A549 treated with AZD9567 at 1 μM for 4 hours (cell line): ENCODE results near the gene AFAP1L2. TPM values are rescaled to one million over a fixed set of nuclear protein-coding genes. Genes with fewer than 3 reads are reported as not detected.

Source experiments
- total RNA-seq: library from RNA; stranded (reverse); fragments of 200-300 nt; extraction: Qiagen RNA extraction; gene quantifications from 5 replicates; pipeline ENCODE4 v1.2.3, GENCODE V29; 2022; ENCODE audit not compliant: insufficient read depth

AFAP1L2 gene, protein sequence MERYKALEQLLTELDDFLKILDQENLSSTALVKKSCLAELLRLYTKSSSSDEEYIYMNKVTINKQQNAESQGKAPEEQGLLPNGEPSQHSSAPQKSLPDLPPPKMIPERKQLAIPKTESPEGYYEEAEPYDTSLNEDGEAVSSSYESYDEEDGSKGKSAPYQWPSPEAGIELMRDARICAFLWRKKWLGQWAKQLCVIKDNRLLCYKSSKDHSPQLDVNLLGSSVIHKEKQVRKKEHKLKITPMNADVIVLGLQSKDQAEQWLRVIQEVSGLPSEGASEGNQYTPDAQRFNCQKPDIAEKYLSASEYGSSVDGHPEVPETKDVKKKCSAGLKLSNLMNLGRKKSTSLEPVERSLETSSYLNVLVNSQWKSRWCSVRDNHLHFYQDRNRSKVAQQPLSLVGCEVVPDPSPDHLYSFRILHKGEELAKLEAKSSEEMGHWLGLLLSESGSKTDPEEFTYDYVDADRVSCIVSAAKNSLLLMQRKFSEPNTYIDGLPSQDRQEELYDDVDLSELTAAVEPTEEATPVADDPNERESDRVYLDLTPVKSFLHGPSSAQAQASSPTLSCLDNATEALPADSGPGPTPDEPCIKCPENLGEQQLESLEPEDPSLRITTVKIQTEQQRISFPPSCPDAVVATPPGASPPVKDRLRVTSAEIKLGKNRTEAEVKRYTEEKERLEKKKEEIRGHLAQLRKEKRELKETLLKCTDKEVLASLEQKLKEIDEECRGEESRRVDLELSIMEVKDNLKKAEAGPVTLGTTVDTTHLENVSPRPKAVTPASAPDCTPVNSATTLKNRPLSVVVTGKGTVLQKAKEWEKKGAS
- total RNA-seq = 17.0 to 22.1 TPM (median 20.7 TPM) in 5 replicates

DNA sequence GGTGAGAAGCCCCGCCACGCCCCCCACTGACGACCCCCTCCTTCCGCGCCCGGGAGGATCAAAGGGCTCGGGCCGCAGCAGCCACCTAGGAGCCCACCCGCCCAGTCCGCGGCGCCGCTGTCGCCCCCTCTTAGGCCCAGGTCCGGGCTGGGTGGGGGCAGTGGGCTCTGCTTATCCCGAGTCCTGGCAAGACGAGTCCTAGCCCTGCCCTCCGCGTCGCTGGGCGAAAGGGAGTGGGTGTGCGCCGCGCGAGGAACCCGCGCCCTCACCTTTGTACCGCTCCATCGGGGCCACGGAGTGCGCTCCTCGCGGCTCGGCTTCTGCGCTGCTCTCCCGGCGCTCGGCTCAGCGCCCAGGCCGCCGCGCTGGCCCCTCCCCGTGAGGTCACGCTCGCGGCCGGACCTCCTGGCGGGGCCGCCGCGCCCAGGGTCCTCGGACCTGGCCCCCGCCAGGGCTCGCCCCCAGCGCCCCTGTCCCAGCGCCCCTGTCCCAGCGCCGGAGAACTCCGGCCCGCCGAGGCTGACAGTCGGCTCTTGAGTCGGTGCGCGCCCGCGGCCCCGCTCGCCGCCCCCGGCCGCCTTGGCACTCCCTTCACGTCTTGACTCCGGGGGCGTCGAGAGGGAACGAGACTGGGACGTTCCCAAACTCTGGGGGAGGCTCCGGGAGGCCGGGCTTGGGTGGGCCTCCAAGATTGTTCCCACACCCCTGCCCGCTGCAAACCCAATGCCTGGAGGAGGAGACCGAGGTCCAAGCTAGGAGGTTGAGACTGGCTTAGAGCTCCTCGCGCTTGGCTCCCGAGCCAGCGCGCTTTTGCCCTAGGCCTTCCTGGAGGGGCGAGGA, at the start of gene AFAP1L2:
TSS of gene AFAP1L2 (minus strand) at position 332 of the 840 bp plus-strand sequence. CDS start at position 285, 47 bp downstream.

Other genes starting within 250 kb of the AFAP1L2 start
- gene CCDC186, start 230.3 kb downstream of the AFAP1L2 start, total RNA-seq = 3.8 to 6.1 TPM (median 5.9 TPM) in 5 replicates
- gene TDRD1, start 225.1 kb downstream of the AFAP1L2 start, total RNA-seq = not detected in 5 replicates
- 0.02 TPM in 1 of 5 replicates, not detected in the others for gene VWA2, start 165.2 kb downstream of the AFAP1L2 start, total RNA-seq